Activated CD8-positive, alpha-beta T cell treated with anti-CD3 and anti-CD28 coated beads for 36 hours (primary cell): ENCODE results near the gene CTTNBP2NL. TPM values are rescaled to one million over a fixed set of nuclear protein-coding genes. Genes with fewer than 3 reads are reported as not detected.

Source experiments
- ATAC-seq: fragments of 200-7000 bp; cut with Tn5 transposase; one replicate; pipeline ENCODE4 v1.10.0; 2021; ENCODE audit warnings: mild to moderate bottlenecking, moderate library complexity
- CTCF ChIA-PET: fragments of 350-600 bp; sonication (Branson Sonifier 250); formaldehyde crosslinking; loops from one replicate; lab custom pipeline; 2021; ENCODE audit warnings: antibody characterized with exemption; lab: Charles Lee
- POLR2A ChIA-PET: fragments of 350-600 bp; sonication (Branson Sonifier 250); formaldehyde crosslinking; loops from one replicate; lab custom pipeline; 2021; ENCODE audit warnings: antibody characterized with exemption; lab: Charles Lee
- DNase-seq: peaks from one replicate; pipeline ENCODE4 v3.0.0-alpha.2; 2020
- H3K27ac Mint-ChIP-seq: one replicate; pipeline ENCODE4 v1.8.0; 2021; ENCODE audit warnings: mild to moderate bottlenecking, mixed read lengths
- H3K27me3 Mint-ChIP-seq: one replicate; pipeline ENCODE4 v1.8.0; 2021; ENCODE audit warnings: mixed read lengths
- H3K36me3 Mint-ChIP-seq: one replicate; pipeline ENCODE4 v1.8.0; 2021; ENCODE audit warnings: low read depth, mixed read lengths
- H3K4me1 Mint-ChIP-seq: one replicate; pipeline ENCODE4 v1.8.0; 2021; ENCODE audit warnings: low read depth, mixed read lengths
- H3K4me3 Mint-ChIP-seq: one replicate; pipeline ENCODE4 v1.8.0; 2021; ENCODE audit warnings: mild to moderate bottlenecking, moderate library complexity, mixed read lengths
- H3K9me3 Mint-ChIP-seq: one replicate; pipeline ENCODE4 v1.8.0; 2021; ENCODE audit warnings: mixed read lengths
- intact Hi-C: fragments of 100-400 bp; cut with micrococcal nuclease; formaldehyde crosslinking; loops from one replicate; pipeline ENCODE4 v1.10.0; 2022
- total RNA-seq, 2 experiments: library from RNA; stranded (reverse); gene quantifications; one replicate each; pipeline ENCODE4 v1.2.3, GENCODE V29; 2021
- TF ChIP-seq, protein P1 (sequence below): fragments of 200-600 bp; IDR thresholded peaks from one replicate; pipeline ENCODE4 v1.8.0; 2022; ENCODE audit warnings: antibody characterized with exemption, mild to moderate bottlenecking

CTTNBP2NL gene
- total RNA-seq, 2 experiments from 2014 or later, result 1.1 to 1.7 TPM

DNA sequence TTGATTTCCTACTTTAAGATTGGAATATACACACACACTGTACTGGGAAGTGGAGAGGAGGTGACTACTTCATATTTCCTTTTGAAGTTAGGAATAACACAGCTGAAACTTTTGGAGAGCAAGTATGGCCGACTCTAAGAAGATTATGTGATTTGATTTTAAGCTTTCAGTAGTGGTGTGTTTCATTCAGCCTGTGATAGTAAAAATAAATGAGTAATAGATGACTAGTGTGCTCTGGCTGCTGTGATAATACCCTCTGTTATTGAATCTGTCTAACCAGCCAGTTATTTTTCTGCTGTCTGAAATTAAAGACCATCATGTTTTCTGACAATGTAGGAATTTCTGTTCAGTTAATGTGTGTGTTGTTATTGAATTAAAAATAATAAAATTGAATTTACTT, 48.3 kb downstream of the CTTNBP2NL start:
- Mint-ChIP-seq H3K9me3 (no peaks in the 10 kb centered on the region), H3K4me1 (no peaks in the 10 kb centered on the region), H3K27me3 (no peaks in the 10 kb centered on the region), H3K36me3 (no peaks in the 10 kb centered on the region), H3K27ac (no peak overlapping the region), H3K4me3 (no peak overlapping the region)
- TF ChIP-seq, protein P1, sequence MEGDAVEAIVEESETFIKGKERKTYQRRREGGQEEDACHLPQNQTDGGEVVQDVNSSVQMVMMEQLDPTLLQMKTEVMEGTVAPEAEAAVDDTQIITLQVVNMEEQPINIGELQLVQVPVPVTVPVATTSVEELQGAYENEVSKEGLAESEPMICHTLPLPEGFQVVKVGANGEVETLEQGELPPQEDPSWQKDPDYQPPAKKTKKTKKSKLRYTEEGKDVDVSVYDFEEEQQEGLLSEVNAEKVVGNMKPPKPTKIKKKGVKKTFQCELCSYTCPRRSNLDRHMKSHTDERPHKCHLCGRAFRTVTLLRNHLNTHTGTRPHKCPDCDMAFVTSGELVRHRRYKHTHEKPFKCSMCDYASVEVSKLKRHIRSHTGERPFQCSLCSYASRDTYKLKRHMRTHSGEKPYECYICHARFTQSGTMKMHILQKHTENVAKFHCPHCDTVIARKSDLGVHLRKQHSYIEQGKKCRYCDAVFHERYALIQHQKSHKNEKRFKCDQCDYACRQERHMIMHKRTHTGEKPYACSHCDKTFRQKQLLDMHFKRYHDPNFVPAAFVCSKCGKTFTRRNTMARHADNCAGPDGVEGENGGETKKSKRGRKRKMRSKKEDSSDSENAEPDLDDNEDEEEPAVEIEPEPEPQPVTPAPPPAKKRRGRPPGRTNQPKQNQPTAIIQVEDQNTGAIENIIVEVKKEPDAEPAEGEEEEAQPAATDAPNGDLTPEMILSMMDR, result no peak
- intact Hi-C loops, result no loop called here
- CTCF ChIA-PET, result interaction anchor here (0.8 kb wide), 1 partner anchor 53 kb away, joined by 4 read pairs; no protein-coding TSS in a partner anchor
- POLR2A ChIA-PET, result no interaction called here
- DNase-seq (no peak), ATAC-seq (no peak)

DNA sequence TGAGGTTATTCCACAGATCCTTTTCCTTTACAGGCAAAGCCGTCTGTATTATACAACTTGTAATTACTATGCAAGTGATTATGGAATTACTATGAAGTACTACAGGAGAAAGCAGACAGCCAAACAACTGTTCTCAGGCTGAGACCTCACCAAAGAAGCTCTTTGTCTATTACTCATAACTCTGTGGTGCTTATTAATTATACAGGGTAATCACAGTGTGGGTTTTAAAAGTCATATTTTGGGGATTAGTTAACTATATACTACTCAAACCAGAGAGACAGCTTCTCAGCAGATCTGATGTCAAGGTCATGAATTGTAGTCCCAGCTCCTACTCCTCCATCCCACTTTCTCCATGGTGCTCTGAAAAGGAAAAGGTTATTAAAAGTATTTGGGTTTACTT, 49.6 kb downstream of the CTTNBP2NL start:
- Mint-ChIP-seq H3K27ac (no peak overlapping the region), H3K4me1 (no peaks in the 10 kb centered on the region), H3K4me3 (no peak overlapping the region), H3K27me3 (no peaks in the 10 kb centered on the region), H3K9me3 (no peaks in the 10 kb centered on the region), H3K36me3 (no peaks in the 10 kb centered on the region)
- DNase-seq (no peak), ATAC-seq (no peak)
- CTCF ChIA-PET, result interaction anchor here (1.8 kb wide), 1 partner anchor 54 kb away, joined by 10 read pairs; no protein-coding TSS in a partner anchor
- TF ChIP-seq, protein P1, result no peak
- intact Hi-C loops, result no loop called here
- POLR2A ChIA-PET, result no interaction called here

DNA sequence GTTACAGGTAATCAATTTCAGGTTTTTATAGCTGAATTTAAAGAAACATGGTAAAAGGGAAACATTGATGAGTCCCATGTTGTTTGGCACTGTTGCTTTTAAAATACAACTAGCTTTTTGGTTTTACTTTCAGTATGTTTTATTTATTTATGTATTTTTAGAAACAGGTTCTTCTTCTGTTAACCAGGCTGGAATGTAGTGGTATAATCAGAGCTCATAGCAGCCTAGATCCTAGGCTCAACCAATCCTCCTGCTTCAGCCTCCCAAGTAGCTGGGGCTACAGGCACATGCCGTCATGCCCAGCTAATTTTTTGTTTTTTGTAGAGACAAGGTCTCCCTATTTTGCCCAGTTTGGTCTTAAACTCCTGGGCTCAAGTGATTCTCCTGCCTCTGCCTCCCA, 50.4 kb downstream of the CTTNBP2NL start:
- DNase-seq, result no peak
- no peaks in the 10 kb centered on the region for H3K9me3 Mint-ChIP-seq
- no peak for ATAC-seq
- CTCF ChIA-PET, result interaction anchor here (1.3 to 1.8 kb wide), 3 partner anchors 11 to 76 kb away, joined by 3 to 10 read pairs (median 4); no protein-coding TSS in a partner anchor
- no peaks in the 10 kb centered on the region for H3K36me3 Mint-ChIP-seq
- H3K27me3 Mint-ChIP-seq, result no peaks in the 10 kb centered on the region
- POLR2A ChIA-PET, result no interaction called here
- TF ChIP-seq, protein P1, result no peak
- H3K4me1 Mint-ChIP-seq, result no peaks in the 10 kb centered on the region
- no peak overlapping the region for H3K27ac Mint-ChIP-seq
- no peak overlapping the region for H3K4me3 Mint-ChIP-seq
- intact Hi-C loops, result no loop called here

DNA sequence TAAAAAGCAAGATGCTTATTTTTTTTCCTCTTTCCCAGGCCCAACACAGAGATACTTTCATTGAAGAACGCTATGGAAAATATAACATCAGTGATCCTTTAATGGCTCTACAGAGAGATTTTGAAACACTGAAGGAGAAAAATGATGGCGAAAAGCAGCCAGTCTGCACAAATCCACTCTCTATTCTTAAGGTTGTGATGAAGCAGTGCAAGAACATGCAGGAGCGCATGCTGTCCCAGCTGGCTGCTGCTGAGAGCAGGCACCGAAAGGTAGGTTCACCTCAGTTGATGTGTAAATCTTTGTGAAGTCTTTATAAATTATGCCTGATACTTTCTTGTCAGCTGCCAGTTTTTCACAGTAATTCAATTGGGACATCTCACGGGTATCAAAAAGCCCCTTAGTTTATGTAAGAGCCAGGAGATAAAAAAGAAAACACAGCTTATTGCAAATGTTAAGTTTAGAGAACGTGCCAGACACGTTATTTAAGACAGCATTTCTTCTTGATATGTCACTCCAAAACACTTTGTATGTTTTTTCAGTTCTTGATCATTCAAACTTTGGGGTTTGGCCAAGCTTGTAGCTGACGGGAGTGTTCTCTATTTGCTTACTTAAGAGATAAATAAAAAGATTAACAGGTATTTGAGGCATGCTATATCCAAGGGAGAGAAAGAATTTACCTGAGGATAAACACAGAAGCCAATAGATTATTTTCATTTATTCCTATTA, 53.1 kb downstream of the CTTNBP2NL start:
- intact Hi-C loops, result no loop called here
- DNase-seq (no peak), ATAC-seq (no peak)
- TF ChIP-seq, protein P1, result no peak
- H3K36me3 Mint-ChIP-seq, result no peaks in the 10 kb centered on the region
- H3K27ac Mint-ChIP-seq, result no peak overlapping the region
- H3K4me3 Mint-ChIP-seq, result no peak overlapping the region
- POLR2A ChIA-PET, result no interaction called here
- CTCF ChIA-PET, result interaction anchor here (1.7 kb wide), 1 partner anchor 17 kb away, joined by 10 read pairs; no protein-coding TSS in a partner anchor
- H3K4me1 Mint-ChIP-seq, result no peaks in the 10 kb centered on the region
- H3K9me3 Mint-ChIP-seq, result no peaks in the 10 kb centered on the region
- no peaks in the 10 kb centered on the region for H3K27me3 Mint-ChIP-seq

DNA sequence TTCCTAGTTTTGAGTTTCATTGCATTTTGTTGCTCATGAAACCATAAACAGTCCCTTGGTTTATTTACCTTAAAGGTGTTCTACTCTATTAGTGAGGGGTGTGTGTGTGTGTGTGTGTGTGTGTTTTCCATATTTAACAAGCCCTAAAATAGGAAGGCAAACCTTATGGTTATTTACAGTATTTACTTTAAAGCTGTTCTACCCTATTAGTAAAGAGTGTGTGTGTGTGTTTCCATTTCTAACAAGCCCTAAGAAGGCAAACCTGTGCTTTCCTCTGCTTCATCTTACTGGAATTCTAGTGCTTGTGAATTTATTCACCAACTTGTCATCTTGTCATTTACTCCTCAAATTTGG, 53.6 kb downstream of the CTTNBP2NL start:
- intact Hi-C loops, result no loop called here
- Mint-ChIP-seq H3K27ac (no peak overlapping the region), H3K36me3 (no peaks in the 10 kb centered on the region), H3K4me1 (no peaks in the 10 kb centered on the region), H3K27me3 (no peaks in the 10 kb centered on the region), H3K9me3 (no peaks in the 10 kb centered on the region), H3K4me3 (no peak overlapping the region)
- DNase-seq (no peak), ATAC-seq (no peak)
- POLR2A ChIA-PET, result no interaction called here
- TF ChIP-seq, protein P1, result no peak
- CTCF ChIA-PET, result interaction anchor here (0.9 to 1.7 kb wide), 2 partner anchors 17 to 59 kb away, joined by 3 to 10 read pairs; no protein-coding TSS in a partner anchor
